Osteoblast (primary cell): ENCODE measurements around the gene PAOX. TPM values are rescaled to one million over a fixed set of nuclear protein-coding genes. Genes with fewer than 3 reads are reported as not detected.
"Not testable (repeated sequence)": the region's sequence is repeated elsewhere in the genome, so short reads cannot be mapped to it uniquely, and the experiment has no call there.

ENCODE experiments used
- DNase-seq: peaks from one replicate; pipeline ENCODE4 v3.0.0; 2011; ENCODE audit warnings: low spot score, mixed read lengths; ENCODE audit not compliant: insufficient read length; ENCODE audit errors: missing footprints
- H2AFZ ChIP-seq: 2 replicates; pipeline ENCODE4 v1.6.0; 2011; ENCODE audit warnings: mild to moderate bottlenecking, low read length
- H3K27ac ChIP-seq: 2 replicates; pipeline ENCODE4 v1.5.1; 2011; ENCODE audit warnings: mild to moderate bottlenecking, low read depth, low read length, moderate library complexity
- H3K27me3 ChIP-seq: 2 replicates; pipeline ENCODE4 v1.6.0; 2012; ENCODE audit warnings: mild to moderate bottlenecking, control low read depth, inconsistent platforms, low read length, moderate library complexity; ENCODE audit not compliant: insufficient read depth
- H3K36me3 ChIP-seq: 2 replicates; pipeline ENCODE4 v1.5.1; 2011; ENCODE audit warnings: mild to moderate bottlenecking, low read length, control low read depth, moderate library complexity; ENCODE audit not compliant: insufficient read depth
- H3K4me1 ChIP-seq: 2 replicates; pipeline ENCODE4 v1.5.1; 2011; ENCODE audit warnings: mild to moderate bottlenecking, low read length, control low read depth, moderate library complexity; ENCODE audit not compliant: insufficient read depth
- H3K4me2 ChIP-seq: 2 replicates; pipeline ENCODE4 v1.6.0; 2011; ENCODE audit warnings: mild to moderate bottlenecking, low read length; ENCODE audit not compliant: insufficient read depth
- H3K4me3 ChIP-seq: fragments of 200-600 bp; sonication (generic); 3 replicates; pipeline ENCODE4 v1.5.1; 2012; ENCODE audit warnings: mild to moderate bottlenecking, low read length, inconsistent platforms; ENCODE audit not compliant: insufficient read depth
- H3K79me2 ChIP-seq: 2 replicates; pipeline ENCODE4 v1.6.0; 2012; ENCODE audit warnings: mild to moderate bottlenecking, low read length, control low read depth, inconsistent platforms; ENCODE audit not compliant: insufficient read depth
- H3K9me3 ChIP-seq: 2 replicates; pipeline ENCODE4 v1.5.1; 2011; ENCODE audit warnings: low read depth, low read length, control low read depth
- H4K20me1 ChIP-seq: 2 replicates; pipeline ENCODE4 v1.6.0; 2012; ENCODE audit warnings: mild to moderate bottlenecking, low read length, control low read depth; ENCODE audit not compliant: insufficient read depth
- CTCF ChIP-seq: IDR thresholded peaks from 2 replicates; pipeline ENCODE4 v1.5.1; 2011; ENCODE audit warnings: mild to moderate bottlenecking, low read depth, low read length, moderate library complexity; ENCODE audit errors: extremely low read depth
- total RNA-seq: library from RNA; depleted of rRNA; stranded (reverse); fragments of >200 nt; gene quantifications from 2 replicates; pipeline ENCODE4 v1.2.3, GENCODE V29; 2012

Gene PAOX
- total RNA-seq, 1 donor: 7.6 TPM

GRCh38 chr10:133365461-133366129 is 13.5 kb upstream of the PAOX start:
- no peaks in the 10 kb centered on the region for H3K4me1 ChIP-seq
- no peaks in the 10 kb centered on the region for H3K27me3 ChIP-seq
- no peak overlapping the region for H3K4me3 ChIP-seq
- no peak overlapping the region for H2AFZ ChIP-seq
- H3K36me3 ChIP-seq: peaks cover 56% of the 10 kb centered on the region
- no peak for DNase-seq
- TF ChIP-seq CTCF: no peak
- no peaks in the 10 kb centered on the region for H3K79me2 ChIP-seq
- no peak overlapping the region for H3K4me2 ChIP-seq
- H3K27ac ChIP-seq: no peak overlapping the region
- no peaks in the 10 kb centered on the region for H4K20me1 ChIP-seq
- H3K9me3 ChIP-seq: no peaks in the 10 kb centered on the region

- Histone ChIP-seq H4K20me1 (no peaks in the 10 kb centered on the region), H3K4me1 (no peaks in the 10 kb centered on the region), H2AFZ (no peak overlapping the region), H3K27me3 (no peaks in the 10 kb centered on the region), H3K79me2 (no peaks in the 10 kb centered on the region), H3K36me3 (peaks cover 56% of the 10 kb centered on the region), H3K4me2 (no peak overlapping the region), H3K9me3 (no peaks in the 10 kb centered on the region), H3K4me3 (no peak overlapping the region), H3K27ac (no peak overlapping the region)
- DNase-seq: no peak
- no peak for TF ChIP-seq CTCF
Observed at GRCh38 chr10:133366130-133366478, 13.0 kb upstream of the PAOX start.

GRCh38 chr10:133366751-133367150 is 12.3 kb upstream of the PAOX start:
- Histone ChIP-seq H3K4me3 (no peak overlapping the region), H3K27me3 (no peaks in the 10 kb centered on the region), H3K36me3 (peaks cover 56% of the 10 kb centered on the region), H2AFZ (no peak overlapping the region), H3K9me3 (no peaks in the 10 kb centered on the region), H4K20me1 (peaks cover 3% of the 10 kb centered on the region), H3K4me2 (no peak overlapping the region), H3K4me1 (no peaks in the 10 kb centered on the region), H3K27ac (no peak overlapping the region), H3K79me2 (no peaks in the 10 kb centered on the region)
- no peak for TF ChIP-seq CTCF
- DNase-seq: no peak

DNA sequence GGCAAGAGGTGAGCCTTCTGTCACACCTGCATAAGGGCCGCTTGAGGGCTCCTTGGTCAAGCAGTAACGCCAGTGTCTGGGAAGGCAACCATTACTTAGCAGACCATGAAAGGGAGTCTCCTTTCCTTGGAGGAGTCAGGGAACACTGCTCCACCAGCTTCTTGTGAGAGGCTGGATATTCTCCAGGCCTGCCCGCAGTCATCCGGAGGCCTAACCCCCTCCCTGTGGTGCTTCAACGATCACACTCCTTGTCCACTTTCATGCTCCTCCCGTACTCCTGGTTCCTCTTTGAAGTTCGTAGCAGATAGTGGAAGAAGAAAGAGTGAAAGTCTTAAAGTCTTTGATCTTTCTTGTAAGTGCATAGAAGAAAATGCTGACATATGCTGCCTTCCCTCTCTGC is 11.6 kb upstream of the PAOX start:
- not testable (repeated sequence) for H3K4me3 ChIP-seq, H3K4me1 ChIP-seq, H3K4me2 ChIP-seq, H2AFZ ChIP-seq, DNase-seq, H3K79me2 ChIP-seq, H3K27me3 ChIP-seq, H3K9me3 ChIP-seq, H4K20me1 ChIP-seq, H3K27ac ChIP-seq
- H3K36me3 ChIP-seq: peaks cover 51% of the 10 kb centered on the region
